ENCODE results near the gene CD300LB. TPM values are rescaled to one million over a fixed set of nuclear protein-coding genes. Genes with fewer than 3 reads are reported as not detected.
"Not testable (repeated sequence)": the region's sequence is repeated elsewhere in the genome, so short reads cannot be mapped to it uniquely, and the experiment has no call there.

CD300LB gene
- polyA plus RNA-seq, 3 donors = 0.08 to 0.70 (median 0.56) TPM

- WGBS, 3 donors = 69 to 88% (median 86%) methylated on average over 5 of the region's 5 CpGs
- no peak overlapping the region for H3K27ac ChIP-seq (ENCODE audit: low read depth, low read length)
Measured at GRCh38 chr17:74529243-74529642, 2.0 kb downstream of the CD300LB start.

GRCh38 chr17:74528491-74529199, 2.6 kb downstream of the CD300LB start:
- H3K27ac ChIP-seq (ENCODE audit: low read depth, low read length) = no peak overlapping the region
- 65 to 78% (median 67%) methylated on average over 8 of the region's 8 CpGs for WGBS, 3 donors

GRCh38 chr17:74527756-74528155, 3.5 kb downstream of the CD300LB start:
- 80 to 87% (median 82%) methylated on average over 8 of the region's 8 CpGs for WGBS, 3 donors
- no peak overlapping the region for H3K27ac ChIP-seq (ENCODE audit: low read depth, low read length)

- H3K27ac ChIP-seq (ENCODE audit: low read depth, low read length) = no peak overlapping the region
- 79 to 84% (median 80%) methylated on average over 5 of the region's 5 CpGs for WGBS, 3 donors
Measured at GRCh38 chr17:74527081-74527480, 4.2 kb downstream of the CD300LB start.

GRCh38 chr17:74526681-74527080, 4.6 kb downstream of the CD300LB start:
- 49 to 64% (median 62%) methylated on average over 3 of the region's 3 CpGs for WGBS, 3 donors
- H3K27ac ChIP-seq (ENCODE audit: low read depth, low read length) = no peak overlapping the region

- no peak overlapping the region for H3K27ac ChIP-seq (ENCODE audit: low read depth, low read length)
- 79 to 91% (median 88%) methylated on average over 14 of the region's 14 CpGs for whole genome bisulfite sequencing, 3 donors
Measured at GRCh38 chr17:74525781-74526288, 5.4 kb downstream of the CD300LB start.

GRCh38 chr17:74525465-74525725, 5.9 kb downstream of the CD300LB start:
- H3K27ac ChIP-seq (ENCODE audit: low read depth, low read length) = no peak overlapping the region
- 88 to 93% (median 91%) methylated on average over 1 of the region's 1 CpG for WGBS, 3 donors

GRCh38 chr17:74524653-74525464, 6.4 kb downstream of the CD300LB start:
- 72 to 77% (median 75%) methylated on average over 11 of the region's 11 CpGs for WGBS, 3 donors
- H3K27ac ChIP-seq (ENCODE audit: low read depth, low read length) = no peak overlapping the region

GRCh38 chr17:74523308-74523707, 8.0 kb downstream of the CD300LB start:
- WGBS, 3 donors = 85 to 90% (median 88%) methylated on average over 3 of the region's 3 CpGs
- no peak overlapping the region for H3K27ac ChIP-seq (ENCODE audit: low read depth, low read length)

- H3K27ac ChIP-seq (ENCODE audit: low read depth, low read length) = no peak overlapping the region
- WGBS, 3 donors = 80 to 85% (median 85%) methylated on average over 10 of the region's 10 CpGs
Measured at GRCh38 chr17:74522381-74523105, 8.7 kb downstream of the CD300LB start.

- no peak overlapping the region for H3K27ac ChIP-seq (ENCODE audit: low read depth, low read length)
- 46 to 73% (median 55%) methylated on average over 9 of the region's 9 CpGs for WGBS, 3 donors
Measured at GRCh38 chr17:74521701-74522201, 9.5 kb downstream of the CD300LB start.

GRCh38 chr17:74520790-74521480, 10.3 kb downstream of the CD300LB start:
- WGBS, 3 donors = 71 to 87% (median 72%) methylated on average over 21 of the region's 21 CpGs
- H3K27ac ChIP-seq (ENCODE audit: low read depth, low read length) = no peak overlapping the region

- 52 to 66% (median 54%) methylated on average over 3 of the region's 3 CpGs for WGBS, 3 donors
- no peak overlapping the region for H3K27ac ChIP-seq (ENCODE audit: low read depth, low read length)
Measured at GRCh38 chr17:74520016-74520434, 11.2 kb downstream of the CD300LB start.

- H3K27ac ChIP-seq (ENCODE audit: low read depth, low read length) = not testable (repeated sequence)
- 71 to 83% (median 82%) methylated on average over 6 of the region's 6 CpGs for WGBS, 3 donors
Measured at GRCh38 chr17:74518413-74518981, 12.8 kb downstream of the CD300LB start.

GRCh38 chr17:74516561-74517328, 14.5 kb downstream of the CD300LB start:
- 82 to 91% (median 88%) methylated on average over 3 of the region's 3 CpGs for WGBS, 3 donors
- no peak overlapping the region for H3K27ac ChIP-seq (ENCODE audit: low read depth, low read length)

- WGBS, 3 donors = 66 to 78% (median 69%) methylated on average over 4 of the region's 4 CpGs
- no peak overlapping the region for H3K27ac ChIP-seq (ENCODE audit: low read depth, low read length)
Measured at GRCh38 chr17:74515941-74516340, 15.3 kb downstream of the CD300LB start.

GRCh38 chr17:74514632-74515334, 16.5 kb downstream of the CD300LB start:
- H3K27ac ChIP-seq (ENCODE audit: low read depth, low read length) = no peak overlapping the region
- 91 to 97% (median 95%) methylated on average over 10 of the region's 10 CpGs for WGBS, 3 donors

All from adipose tissue (tissue), 3 donors.